VCaP (cell line): ENCODE data around the gene ARHGAP22.

Experiments used
- H3K27ac ChIP-seq: fragments of 450-650 bp; 2 replicates; pipeline ENCODE4 v1.5.1; 2017
- TF ChIP-seq, protein P1 (sequence below): fragments of 450-650 bp; conservative IDR thresholded peaks from 2 replicates; pipeline ENCODE4 v1.5.1; 2017; ENCODE audit warnings: mild to moderate bottlenecking, moderate library complexity

ARHGAP22 gene

DNA sequence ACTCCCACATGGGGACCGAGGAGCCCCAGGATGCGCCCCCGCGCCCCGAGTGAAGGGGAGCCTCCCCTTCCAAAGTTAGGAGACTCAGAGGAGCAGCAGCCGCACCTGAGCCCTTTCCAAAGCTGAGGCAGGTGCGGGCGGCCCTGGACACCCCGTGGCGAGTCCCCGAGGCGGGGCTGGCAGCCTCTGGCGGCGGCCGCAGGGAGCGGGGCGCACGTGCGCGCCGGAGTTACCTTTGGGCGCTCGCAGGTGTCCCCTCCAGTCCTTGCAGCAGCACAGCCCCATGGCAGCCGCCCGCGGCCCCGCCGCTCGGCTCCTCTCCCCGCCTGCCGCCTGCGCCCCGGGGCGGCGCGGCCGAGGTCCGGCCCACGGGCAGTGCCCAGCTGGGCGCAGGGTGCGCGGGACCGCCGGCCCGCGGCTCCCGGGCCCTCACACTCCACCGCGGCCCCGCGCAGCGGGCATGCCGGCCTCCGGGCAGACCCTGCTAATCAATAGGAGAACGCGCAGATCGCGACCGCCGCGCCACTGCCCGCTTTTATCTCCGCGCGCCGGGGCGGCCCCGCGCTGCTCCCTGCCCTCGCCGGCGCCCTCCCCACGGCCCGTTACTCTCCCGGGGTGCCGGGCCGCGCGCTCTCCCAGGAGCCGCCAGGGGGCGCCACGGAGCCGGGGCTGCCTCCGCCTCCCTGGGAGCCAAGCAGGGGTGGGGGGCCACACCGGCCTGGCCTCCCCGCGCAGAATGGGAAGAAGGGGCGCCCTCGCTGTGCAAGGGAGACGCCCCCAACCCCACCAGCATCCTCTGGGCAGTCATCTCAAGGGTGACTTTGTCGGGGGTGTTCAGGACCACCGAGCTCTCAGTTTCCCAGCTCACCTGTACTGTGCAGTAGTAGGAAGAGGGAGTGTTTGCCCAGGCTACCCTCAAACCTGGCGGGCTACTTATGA is 80.8 kb downstream of the ARHGAP22 start:
- TF ChIP-seq, protein P1, sequence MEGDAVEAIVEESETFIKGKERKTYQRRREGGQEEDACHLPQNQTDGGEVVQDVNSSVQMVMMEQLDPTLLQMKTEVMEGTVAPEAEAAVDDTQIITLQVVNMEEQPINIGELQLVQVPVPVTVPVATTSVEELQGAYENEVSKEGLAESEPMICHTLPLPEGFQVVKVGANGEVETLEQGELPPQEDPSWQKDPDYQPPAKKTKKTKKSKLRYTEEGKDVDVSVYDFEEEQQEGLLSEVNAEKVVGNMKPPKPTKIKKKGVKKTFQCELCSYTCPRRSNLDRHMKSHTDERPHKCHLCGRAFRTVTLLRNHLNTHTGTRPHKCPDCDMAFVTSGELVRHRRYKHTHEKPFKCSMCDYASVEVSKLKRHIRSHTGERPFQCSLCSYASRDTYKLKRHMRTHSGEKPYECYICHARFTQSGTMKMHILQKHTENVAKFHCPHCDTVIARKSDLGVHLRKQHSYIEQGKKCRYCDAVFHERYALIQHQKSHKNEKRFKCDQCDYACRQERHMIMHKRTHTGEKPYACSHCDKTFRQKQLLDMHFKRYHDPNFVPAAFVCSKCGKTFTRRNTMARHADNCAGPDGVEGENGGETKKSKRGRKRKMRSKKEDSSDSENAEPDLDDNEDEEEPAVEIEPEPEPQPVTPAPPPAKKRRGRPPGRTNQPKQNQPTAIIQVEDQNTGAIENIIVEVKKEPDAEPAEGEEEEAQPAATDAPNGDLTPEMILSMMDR = peak; percentile 68
- H3K27ac ChIP-seq = no peak overlapping the region; the same call in 1 of the 2 replicates

DNA sequence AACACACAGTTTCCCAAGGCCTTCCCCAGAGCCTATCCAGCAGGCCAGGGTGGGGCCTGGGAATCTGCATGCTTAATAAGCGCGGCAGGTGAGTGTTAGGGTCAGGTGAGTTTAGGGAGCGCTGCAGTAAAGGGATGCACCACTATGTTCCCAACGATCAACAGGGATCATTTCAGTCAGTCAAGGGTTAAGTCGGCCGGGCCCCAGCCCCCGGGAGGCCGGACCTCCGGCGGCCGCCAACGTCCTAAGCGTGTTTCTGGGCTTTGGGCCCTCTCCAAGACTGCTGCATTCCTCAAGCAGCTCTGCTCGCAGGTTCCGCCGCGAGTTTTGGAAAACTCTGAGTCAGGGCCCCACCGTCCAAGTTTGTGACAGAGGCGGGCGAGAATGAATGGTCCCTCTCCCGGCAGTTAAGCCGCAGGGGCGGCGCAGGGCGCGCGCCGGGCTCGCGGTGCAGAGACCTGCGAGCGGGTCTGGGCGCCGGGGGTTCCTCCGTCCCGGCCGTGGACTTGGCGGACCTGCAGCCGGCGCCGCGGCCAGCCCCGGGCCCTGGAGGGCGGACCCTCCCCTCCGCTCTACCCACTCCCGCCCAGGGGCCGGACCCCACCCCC is 81.6 kb downstream of the ARHGAP22 start:
- no peak overlapping the region; the same call in 1 of the 2 replicates for H3K27ac ChIP-seq
- TF ChIP-seq, protein P1 = no peak

DNA sequence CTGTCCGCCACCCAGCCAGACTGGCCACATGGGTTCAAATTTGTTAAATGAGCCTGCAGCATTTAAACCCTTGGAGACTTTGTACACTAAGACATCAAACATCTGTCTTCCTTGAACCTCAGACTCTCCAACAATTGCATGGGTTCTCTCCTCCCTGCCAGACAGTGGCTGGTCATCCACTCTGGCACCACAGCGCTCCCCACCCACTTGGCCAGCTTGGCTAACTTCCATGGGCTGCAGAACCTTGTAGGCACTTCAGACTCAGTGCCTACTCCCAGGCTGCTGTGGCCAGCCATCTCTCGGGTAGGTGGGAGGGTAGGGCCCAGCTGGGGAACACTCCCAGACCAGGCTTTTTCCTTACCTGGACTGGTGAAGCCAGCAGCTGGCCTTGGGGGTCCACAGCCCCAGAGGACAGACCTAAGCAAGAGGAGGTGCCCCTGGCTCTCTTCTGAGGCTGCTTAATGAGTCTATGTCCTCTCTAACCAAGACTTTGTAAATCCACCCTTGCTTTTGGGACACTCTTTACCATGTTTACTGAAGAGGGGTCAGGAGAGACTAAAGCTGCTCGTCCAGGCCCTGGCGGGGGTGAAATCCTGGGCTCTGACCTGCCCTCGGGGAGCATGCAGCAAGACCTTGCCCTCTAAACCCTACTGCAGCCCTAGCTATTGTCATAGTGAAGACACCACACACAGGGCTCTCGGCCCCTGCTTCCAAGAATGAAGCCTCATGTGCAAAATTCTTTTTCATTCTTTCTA is 82.7 kb downstream of the ARHGAP22 start:
- no peak overlapping the region for H3K27ac ChIP-seq
- TF ChIP-seq, protein P1 = no peak

DNA sequence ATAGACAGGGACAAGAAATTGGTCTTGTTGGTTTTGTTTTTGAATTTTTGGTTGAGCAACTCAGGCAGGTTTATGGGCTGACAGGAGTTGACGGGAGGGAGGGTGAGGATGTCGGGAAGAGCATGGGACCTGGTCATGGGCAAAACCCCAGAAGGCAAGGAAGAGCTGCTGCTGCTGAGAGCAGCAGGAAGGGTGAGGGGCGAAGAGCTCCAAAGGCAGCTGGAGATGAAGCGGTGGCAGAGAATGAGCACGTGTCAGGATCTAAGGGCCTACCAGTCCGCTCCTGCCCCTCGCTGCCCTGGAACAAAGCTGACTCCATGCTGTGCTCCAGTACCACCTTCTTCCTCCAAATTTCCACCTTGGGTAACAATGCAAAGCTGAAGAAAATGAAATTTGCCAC is 84.3 kb downstream of the ARHGAP22 start:
- H3K27ac ChIP-seq = no peak overlapping the region
- TF ChIP-seq, protein P1 = no peak

DNA sequence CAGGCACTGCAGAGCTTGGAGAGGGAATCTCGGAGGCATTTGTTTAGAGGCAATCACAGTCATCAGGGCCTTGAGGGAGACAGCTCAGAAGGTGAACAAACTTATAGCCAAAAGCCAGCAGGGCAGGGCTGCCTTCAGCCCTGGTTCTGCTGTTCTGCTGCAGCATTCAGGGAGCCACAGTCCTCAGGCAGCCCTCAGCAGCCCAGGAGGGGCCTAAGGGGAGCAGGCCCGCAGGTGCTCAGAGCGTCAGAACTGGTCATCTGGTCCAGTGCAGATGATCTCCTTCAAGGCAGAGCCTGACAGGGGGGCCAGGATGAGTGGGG is 84.7 kb downstream of the ARHGAP22 start:
- TF ChIP-seq, protein P1 = no peak
- no peak overlapping the region for H3K27ac ChIP-seq

DNA sequence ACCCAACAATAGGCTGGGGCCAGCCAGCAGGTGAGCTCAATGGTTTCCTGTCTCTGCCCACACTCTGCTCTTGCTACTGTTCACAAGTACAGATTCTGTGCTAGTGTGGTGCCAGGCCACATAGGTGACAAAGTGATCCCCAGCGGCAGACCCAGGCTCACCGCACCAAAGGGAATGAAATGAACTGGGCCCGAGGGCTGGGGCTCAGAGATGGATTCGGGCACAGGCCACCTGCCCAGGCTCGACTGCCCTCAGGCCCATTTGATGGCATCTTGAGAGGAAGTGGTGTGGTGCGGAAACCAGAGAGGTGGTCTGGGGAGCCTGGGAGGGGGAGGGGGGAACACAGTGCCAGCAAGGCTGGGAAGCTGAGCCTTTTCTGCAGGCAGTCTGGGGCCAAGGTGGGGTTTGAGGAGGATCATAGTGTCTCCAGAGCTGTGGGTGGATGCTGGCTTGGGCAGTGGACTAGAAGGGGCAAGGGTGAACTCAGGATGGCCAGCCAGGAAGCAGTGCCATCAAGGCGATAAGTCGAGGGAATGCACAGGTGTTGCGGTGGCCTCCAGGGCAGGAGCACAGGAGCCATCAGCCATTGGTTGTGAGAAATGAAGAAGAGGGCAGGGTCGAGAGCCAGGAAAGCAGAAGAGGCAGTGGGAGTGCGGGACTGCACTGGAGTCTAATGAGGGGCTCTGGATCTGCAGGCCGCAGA is 85.2 kb downstream of the ARHGAP22 start:
- no peak overlapping the region for H3K27ac ChIP-seq
- TF ChIP-seq, protein P1 = no peak
